ENCODE measurements around the gene RSRC1.

The RSRC1 gene

GRCh38 chr3:158095111-158095813 lies 14.6 kb upstream of the RSRC1 start:
- DNase-seq (ENCODE audit: low spot score), result no peak
- H3K27ac ChIP-seq, result no peak overlapping the region
- ChIA-PET POLR2A (ENCODE audit: low non-redundant PET) (no interaction called here), CTCF (interaction anchor here (0.6 to 0.7 kb wide), 2 partner anchors 338 to 1800 kb away, joined by 3 to 5 read pairs; no protein-coding TSS in a partner anchor)
- TF ChIP-seq CTCF (conservative IDR thresholded peaks at IDR 0.05; ENCODE audit: low read depth), result no peak

GRCh38 chr3:158095814-158096704 lies 13.8 kb upstream of the RSRC1 start:
- H3K27ac ChIP-seq, result no peak overlapping the region
- TF ChIP-seq CTCF (conservative IDR thresholded peaks at IDR 0.05; ENCODE audit: low read depth), result no peak
- no peak for DNase-seq (ENCODE audit: low spot score)
- ChIA-PET POLR2A (ENCODE audit: low non-redundant PET) (no interaction called here), CTCF (no interaction called here)

- no peak for TF ChIP-seq CTCF (conservative IDR thresholded peaks at IDR 0.05; ENCODE audit: low read depth)
- ChIA-PET POLR2A (ENCODE audit: low non-redundant PET) (no interaction called here), CTCF (interaction anchor here (0.7 kb wide), 2 partner anchors 490 to 931 kb away, joined by 3 read pairs; no protein-coding TSS in a partner anchor)
- H3K27ac ChIP-seq, result no peak overlapping the region
- DNase-seq (ENCODE audit: low spot score), result no peak
Observed at GRCh38 chr3:158097081-158097592, 12.8 kb upstream of the RSRC1 start.

- DNase-seq (ENCODE audit: low spot score), result peak; percentile 94
- ChIA-PET POLR2A (ENCODE audit: low non-redundant PET) (no interaction called here), CTCF (interaction anchor here (0.5 to 0.7 kb wide), 3 partner anchors 480 to 930 kb away, joined by 3 to 6 read pairs (median 3); no protein-coding TSS in a partner anchor)
- TF ChIP-seq CTCF (conservative IDR thresholded peaks at IDR 0.05; ENCODE audit: low read depth), result no peak
- no peak overlapping the region for H3K27ac ChIP-seq
Observed at GRCh38 chr3:158097593-158098308, 12.1 kb upstream of the RSRC1 start.

GRCh38 chr3:158098309-158098639 lies 11.6 kb upstream of the RSRC1 start:
- no peak for DNase-seq (ENCODE audit: low spot score)
- TF ChIP-seq CTCF (conservative IDR thresholded peaks at IDR 0.05; ENCODE audit: low read depth), result no peak
- no peak overlapping the region for H3K27ac ChIP-seq
- CTCF ChIA-PET, result interaction anchor here (0.5 kb wide), 1 partner anchor 480 kb away, joined by 6 read pairs; no protein-coding TSS in a partner anchor
- POLR2A ChIA-PET (ENCODE audit: low non-redundant PET), result no interaction called here

- POLR2A ChIA-PET (ENCODE audit: low non-redundant PET), result no interaction called here
- TF ChIP-seq CTCF (conservative IDR thresholded peaks at IDR 0.05; ENCODE audit: low read depth), result no peak
- DNase-seq (ENCODE audit: low spot score), result no peak
- H3K27ac ChIP-seq, result no peak overlapping the region
- CTCF ChIA-PET, result no interaction called here
Observed at GRCh38 chr3:158098834-158099424, 11.0 kb upstream of the RSRC1 start.

Measured in RWPE1 (cell line).